Measurements from ENCODE around the gene CAVIN1.
"Not testable (repeated sequence)": the region's sequence is repeated elsewhere in the genome, so short reads cannot be mapped to it uniquely, and the experiment has no call there.

CAVIN1 gene

GRCh38 chr17:42372142-42372541 lies 50.9 kb downstream of the CAVIN1 start:
- DNase-seq = no peak

- DNase-seq = not testable (repeated sequence)
These were observed 54.1 kb downstream of the CAVIN1 start for GRCh38 chr17:42368797-42369561.

- DNase-seq = not testable (repeated sequence)
These were observed 54.7 kb downstream of the CAVIN1 start for GRCh38 chr17:42368310-42368709.

- not testable (repeated sequence) for DNase-seq
These were observed 56.7 kb downstream of the CAVIN1 start for GRCh38 chr17:42366176-42367023.

GRCh38 chr17:42365136-42365535 lies 57.9 kb downstream of the CAVIN1 start:
- no peak for DNase-seq

GRCh38 chr17:42363767-42364585 lies 59.1 kb downstream of the CAVIN1 start:
- DNase-seq = no peak

- DNase-seq = no peak
These were observed 59.8 kb downstream of the CAVIN1 start for GRCh38 chr17:42363231-42363630.

GRCh38 chr17:42362245-42362961 lies 60.7 kb downstream of the CAVIN1 start:
- DNase-seq = peak; percentile 11

GRCh38 chr17:42361781-42362186 lies 61.3 kb downstream of the CAVIN1 start:
- no peak for DNase-seq

- not testable (repeated sequence) for DNase-seq
These were observed 62.7 kb downstream of the CAVIN1 start for GRCh38 chr17:42360388-42360787.

- no peak for DNase-seq
These were observed 63.9 kb downstream of the CAVIN1 start for GRCh38 chr17:42359133-42359532.

GRCh38 chr17:42358434-42358833 lies 64.6 kb downstream of the CAVIN1 start:
- no peak for DNase-seq

GRCh38 chr17:42354956-42355843 lies 67.9 kb downstream of the CAVIN1 start:
- DNase-seq = no peak

Data from NCI-H1092 treated with DMSO at 0.1 percent for 48 hours (cell line).